Midbrain (tissue), 1 donor: ENCODE results near the gene SLCO1C1.
"Not testable (repeated sequence)": the region's sequence is repeated elsewhere in the genome, so short reads cannot be mapped to it uniquely, and the experiment has no call there.

Source experiments
- DNase-seq: peaks from one replicate; lab custom pipeline; 2025; lab: John Stamatoyannopoulos, UW

SLCO1C1 gene, protein sequence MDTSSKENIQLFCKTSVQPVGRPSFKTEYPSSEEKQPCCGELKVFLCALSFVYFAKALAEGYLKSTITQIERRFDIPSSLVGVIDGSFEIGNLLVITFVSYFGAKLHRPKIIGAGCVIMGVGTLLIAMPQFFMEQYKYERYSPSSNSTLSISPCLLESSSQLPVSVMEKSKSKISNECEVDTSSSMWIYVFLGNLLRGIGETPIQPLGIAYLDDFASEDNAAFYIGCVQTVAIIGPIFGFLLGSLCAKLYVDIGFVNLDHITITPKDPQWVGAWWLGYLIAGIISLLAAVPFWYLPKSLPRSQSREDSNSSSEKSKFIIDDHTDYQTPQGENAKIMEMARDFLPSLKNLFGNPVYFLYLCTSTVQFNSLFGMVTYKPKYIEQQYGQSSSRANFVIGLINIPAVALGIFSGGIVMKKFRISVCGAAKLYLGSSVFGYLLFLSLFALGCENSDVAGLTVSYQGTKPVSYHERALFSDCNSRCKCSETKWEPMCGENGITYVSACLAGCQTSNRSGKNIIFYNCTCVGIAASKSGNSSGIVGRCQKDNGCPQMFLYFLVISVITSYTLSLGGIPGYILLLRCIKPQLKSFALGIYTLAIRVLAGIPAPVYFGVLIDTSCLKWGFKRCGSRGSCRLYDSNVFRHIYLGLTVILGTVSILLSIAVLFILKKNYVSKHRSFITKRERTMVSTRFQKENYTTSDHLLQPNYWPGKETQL

DNA sequence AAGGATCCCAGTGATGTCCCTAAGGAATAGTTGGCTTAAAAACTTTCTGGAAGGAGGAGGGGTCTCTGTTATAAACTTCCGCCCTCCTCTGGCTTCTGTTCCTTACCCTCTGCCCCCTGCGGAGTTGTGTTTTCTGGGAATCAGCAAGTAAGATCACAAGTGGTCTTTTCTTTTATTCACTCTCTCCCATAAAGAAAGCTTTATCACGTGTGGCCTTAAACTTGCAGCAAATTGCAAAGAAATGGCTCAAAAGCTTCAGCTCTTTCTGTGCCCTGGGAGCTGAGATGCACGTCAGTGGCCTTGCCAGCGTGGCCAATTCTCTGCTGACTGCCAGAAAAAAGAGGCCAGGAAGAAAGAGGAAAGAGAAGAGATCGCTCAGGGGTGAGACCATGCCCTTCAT, at the start of gene SLCO1C1:
SLCO1C1 (plus strand) TSS at position 101 of the 400 bp plus-strand sequence. CDS start 4,245 bp downstream, outside the sequence.
- DNase-seq: peak; percentile 35

DNA sequence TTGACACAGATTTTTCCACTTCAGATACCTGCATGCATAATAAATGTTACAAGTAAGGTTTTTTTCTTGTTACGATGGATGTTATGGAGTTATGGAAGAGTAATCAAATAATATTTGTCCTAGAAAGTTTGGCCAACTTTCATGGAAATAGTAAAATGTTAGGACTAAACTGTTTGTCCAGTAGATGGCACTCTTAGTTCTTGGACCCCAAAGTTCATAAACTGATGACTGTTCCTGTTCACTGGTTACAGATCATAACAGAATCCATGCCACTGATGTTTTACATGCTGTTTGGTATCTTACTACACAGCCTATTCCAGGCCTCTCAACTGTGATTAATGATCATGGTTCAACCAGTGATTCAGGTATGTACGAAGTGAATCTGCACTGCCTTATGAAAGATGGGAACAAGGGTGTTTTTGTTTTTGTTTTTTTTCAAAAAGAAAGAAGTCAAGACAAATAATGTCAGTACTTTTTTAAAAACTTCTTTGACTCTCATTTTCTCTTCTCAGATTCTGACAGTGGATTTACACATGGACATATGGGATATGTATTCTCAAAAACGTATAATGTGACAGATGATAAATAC, 48.8 kb upstream of the SLCO1C1 start:
- peak; percentile 54 for DNase-seq

DNA sequence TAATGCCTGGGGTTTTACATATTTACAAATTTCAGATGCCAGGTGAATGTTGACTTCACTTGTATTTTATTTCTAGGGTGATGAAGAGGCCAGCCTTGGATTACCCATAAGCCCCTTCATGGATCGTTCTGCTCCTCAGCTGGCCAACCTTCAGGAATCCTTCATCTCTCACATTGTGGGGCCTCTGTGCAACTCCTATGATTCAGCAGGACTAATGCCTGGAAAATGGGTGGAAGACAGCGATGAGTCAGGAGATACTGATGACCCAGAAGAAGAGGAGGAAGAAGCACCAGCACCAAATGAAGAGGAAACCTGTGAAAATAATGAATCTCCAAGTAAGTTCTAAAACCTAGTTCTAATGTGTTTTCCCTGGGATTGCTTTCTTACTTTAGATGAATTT, 41.3 kb upstream of the SLCO1C1 start:
- DNase-seq: no peak

DNA sequence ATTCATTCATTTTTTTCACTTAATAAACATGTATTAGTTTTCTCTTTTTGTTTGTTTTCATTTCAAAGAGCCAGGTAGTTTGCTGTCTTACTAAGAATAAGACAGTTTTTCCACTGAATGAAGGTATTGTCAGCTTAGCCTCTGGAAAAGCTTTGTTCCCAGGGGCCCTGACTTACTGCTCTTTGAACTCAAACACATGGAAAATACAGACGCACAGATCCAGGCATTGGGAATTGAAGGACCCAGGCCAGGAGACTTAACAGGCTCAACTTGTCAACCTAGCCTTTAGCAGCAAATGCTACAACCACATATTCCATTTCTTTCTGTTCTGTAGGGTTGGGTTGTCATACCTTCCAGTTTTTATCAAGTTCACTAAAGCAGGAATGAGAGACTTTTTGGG, 38.5 kb upstream of the SLCO1C1 start:
- no peak for DNase-seq

DNA sequence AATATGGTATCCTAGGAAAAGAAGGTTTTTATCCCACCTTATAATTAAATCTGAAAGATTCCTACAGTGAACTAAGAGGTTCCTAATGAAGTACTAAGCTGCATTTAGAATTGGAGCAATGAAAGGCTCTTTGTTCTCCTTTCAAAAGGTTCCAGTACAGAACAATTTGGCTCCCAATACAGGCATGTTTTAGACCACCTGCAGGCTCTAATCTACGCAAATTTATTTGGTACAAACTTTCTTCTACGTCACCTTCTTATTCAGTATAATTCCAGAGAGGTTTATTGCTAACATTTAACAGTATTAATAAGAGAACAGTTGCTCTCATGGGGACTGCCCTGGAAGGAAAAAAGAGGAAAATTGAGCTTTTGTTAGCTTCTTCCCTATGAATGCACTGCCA, 37.6 kb upstream of the SLCO1C1 start:
- peak; percentile 34 for DNase-seq

DNA sequence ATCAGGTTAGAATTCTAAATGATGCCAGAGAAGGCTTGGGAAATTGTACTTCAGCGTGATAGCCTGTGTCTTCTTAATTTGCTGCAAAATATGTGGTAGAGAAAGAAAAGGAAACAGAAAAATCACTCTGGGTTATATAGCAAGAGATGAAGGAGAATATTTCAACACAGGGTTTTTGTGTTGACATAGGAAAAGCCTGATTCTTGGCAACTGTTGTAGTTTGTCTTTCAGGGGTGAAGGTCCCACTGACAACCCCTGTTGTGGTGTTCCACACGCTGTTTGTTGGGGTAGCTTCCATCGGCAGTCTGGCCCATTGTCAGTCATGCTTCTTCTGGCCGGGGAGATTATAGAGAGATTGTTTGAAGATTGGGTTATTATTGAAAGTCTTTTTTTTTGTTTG, 13.8 kb upstream of the SLCO1C1 start:
- DNase-seq: no peak

DNA sequence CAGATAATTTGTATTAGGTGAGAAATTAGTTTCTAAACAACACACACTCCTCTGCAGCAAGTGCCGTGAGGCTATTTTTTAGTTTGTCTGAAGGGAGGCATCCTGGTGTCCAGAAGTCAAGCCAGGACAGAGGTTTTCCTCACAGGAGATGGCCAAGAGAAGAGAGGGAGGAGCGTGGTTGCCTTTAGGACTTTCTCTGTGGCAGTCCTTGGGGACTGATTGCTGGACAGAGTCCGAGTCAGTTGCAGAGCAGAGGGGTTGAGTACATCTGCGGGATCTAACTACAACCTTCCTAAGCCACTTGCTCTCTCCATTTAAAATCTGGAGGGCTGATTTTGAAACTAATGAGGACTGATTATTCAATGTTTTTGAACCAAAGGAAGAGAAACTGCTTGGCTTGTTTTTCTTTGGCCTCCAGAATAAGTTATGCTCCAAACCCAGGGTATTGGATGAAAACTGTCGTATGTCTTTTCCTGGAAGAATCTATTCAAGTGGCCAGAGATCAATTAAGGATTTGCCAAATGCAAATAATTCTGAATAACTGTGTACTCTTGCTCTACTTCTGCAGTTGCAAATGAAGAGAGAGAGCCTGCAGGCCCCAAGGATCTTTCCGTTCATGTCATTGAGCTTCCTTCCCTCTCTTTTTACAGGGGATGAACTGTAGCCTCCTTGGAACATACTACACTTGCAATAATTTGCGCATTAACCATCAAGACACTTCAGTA, 1.2 kb downstream of the SLCO1C1 start:
- no peak for DNase-seq

DNA sequence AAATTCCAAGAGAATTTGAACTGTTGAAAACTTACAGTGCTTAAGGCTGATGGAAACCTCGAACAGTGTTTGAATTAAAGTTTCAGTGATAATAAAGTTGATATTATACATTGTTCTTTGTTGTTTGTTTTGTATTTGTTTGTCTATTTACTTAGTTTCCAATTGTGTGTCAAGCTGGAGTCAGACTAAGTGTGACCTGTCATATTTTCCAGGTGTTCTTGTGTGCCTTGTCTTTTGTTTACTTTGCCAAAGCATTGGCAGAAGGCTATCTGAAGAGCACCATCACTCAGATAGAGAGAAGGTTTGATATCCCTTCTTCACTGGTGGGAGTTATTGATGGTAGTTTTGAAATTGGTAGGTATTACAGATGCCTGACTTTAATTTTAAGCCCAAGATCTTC, 6.0 kb downstream of the SLCO1C1 start:
- DNase-seq: no peak

DNA sequence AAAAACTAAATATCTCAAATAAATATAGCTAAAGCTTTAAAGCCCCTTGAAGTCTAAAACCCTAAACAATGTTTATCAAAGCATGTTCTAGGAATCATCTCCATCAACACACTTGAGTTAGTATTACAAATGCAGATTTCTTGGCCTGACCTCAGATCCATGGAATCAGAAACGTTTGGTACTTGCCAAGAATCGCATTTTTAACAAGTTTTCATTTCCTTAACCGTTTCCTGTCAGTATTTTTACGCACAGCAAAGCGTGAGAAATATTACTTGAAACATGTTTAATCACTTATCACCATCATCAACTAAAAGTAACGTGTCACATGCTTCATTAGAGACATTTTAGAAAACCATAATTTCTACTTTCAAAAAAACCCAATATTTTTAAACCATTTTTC, 9.7 kb downstream of the SLCO1C1 start:
- DNase-seq: no peak

DNA sequence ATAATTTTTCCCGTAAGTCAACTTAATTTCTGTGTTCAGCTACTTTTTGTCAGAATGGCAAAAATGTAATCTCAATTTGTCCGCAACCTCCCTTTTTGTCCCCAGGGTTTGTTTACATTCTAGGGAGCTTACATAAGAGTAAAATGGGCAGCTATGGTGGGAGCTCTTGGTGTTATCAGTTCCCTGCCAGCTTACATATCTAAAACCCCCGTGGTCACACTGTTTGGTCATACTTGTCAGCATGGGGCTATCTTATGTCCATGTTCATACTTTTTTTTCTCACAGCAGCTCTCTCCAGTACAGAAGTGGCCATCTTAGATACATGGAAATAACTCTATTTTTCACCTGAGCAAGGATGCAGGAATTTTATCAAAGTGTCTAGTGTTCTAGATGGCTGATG, 16.7 kb downstream of the SLCO1C1 start:
- DNase-seq: no peak

DNA sequence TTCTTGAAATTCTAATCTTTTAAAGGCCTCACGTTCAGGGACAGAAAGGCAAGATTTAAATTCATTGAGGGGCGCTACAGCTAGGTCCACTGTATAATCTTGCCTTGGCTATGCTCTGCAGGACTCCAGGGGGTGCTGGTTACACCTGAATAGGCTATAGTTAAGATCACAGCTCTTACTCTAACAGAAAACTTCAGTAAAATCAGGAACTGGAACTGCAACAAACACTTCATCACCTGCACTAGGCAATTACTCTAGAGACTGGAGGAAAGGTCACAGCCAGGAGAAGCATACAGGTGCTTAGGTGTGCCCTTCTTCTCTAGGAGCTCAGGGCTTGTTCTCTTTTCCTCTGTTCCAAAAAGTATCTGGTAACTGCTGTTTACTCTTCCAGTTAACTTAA, 20.9 kb downstream of the SLCO1C1 start:
- no peak for DNase-seq

DNA sequence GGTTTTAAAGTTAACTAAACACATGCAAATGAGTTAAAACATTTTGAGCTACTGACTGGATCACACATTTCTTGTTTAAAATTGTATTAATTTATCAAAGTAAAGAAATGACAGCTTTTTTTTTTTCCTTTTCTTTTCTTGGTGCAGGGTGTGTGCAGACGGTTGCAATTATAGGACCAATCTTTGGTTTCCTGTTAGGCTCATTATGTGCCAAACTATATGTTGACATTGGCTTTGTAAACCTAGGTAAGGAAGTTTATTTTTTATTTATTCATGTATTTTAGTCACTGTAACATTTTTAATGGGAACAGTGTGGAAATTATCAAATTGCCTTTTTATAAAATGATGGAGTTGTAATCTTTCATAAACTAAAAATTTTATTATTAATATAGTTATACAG, 21.9 kb downstream of the SLCO1C1 start:
- no peak for DNase-seq

DNA sequence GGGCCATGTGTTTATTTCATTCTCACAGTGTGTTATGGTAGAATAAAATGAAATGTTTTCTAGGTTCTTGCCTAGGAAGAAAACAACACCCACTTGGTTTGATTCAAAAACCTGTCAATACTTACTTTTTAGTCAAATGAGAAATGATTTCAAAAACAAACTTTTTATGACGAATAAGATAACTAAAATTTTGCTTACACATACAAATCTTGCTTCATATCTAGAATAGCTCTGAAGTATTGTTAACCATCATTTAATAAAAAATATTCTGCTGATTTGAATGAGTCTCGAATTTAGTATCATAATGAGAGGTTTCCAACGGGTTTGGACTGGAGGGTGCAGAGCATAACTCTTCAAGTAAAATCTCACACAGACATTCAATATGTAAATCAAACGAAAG, 23.2 kb downstream of the SLCO1C1 start:
- no peak for DNase-seq

DNA sequence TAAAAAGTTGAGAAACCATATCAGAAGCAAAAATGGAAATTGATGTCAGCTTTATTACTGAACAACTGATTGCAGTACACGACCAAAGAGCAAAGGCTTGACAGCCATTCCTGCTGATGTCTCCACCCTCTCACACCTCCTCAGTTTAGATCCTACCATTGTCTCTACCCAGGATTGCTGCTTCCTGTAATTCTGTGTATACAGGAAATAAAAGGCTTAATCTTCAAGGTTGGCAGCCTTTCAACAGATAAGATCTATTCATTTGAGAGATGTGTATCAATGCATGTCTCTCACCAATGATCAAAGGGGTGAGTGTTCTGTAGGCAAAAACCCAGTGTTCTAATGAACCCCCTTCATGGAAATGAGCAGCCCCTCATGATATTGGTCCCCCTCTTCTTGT, 27.0 kb downstream of the SLCO1C1 start:
- no peak for DNase-seq

DNA sequence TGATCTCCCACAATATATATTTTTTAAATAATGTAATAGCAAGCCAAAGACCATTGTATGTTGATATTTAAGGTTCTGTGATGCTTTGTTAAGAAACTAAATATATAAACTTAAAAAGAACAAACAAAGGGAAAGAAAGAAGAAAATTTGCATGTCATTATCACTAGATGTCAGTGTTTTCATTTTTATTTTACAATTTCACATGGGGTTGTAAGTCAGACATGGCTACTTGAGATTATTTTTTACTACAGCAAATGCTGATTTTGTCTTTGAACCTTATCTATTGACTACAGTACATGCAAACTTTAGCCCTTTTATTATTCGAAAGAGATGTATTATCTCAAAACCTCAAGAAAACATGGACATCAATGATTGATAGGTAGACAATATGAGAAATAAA, 36.1 kb downstream of the SLCO1C1 start:
- DNase-seq: no peak

DNA sequence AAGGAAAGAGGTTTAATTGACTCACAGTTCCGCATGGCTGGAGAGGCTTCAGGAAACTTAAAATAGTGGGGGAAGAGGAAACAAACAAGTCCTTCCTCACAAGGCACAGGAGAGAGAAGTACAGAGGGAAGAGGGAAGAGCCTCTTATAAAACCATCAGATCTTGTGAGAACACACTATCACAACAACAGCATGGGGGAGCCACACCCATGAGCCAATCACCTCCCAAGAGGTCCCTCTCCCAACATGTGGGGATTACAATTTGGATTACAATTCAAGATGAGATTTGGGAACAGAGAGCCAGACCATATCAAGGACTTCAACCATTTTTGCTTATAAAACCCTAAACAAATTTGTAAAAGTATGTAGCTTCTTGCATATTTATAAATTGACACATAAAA, 45.8 kb downstream of the SLCO1C1 start:
- no peak for DNase-seq

DNA sequence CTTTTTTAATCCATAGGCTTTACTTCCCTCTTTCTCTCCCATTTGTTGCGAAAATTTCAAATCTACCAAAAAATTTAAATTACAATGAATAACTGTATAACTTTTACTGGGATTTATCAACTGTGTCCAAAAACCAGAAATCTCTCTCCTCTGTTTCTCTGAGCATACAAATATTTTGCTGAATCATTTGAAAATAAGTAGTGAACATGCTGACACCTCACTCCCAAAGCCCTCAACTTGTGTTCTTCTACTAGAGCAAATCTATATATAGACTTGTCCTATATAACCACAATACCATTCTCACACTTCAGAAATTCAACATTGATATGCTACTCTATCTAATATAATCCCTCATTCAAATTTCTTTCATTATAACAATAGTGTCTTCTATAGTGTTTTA, 53.1 kb downstream of the SLCO1C1 start:
- no peak for DNase-seq

DNA sequence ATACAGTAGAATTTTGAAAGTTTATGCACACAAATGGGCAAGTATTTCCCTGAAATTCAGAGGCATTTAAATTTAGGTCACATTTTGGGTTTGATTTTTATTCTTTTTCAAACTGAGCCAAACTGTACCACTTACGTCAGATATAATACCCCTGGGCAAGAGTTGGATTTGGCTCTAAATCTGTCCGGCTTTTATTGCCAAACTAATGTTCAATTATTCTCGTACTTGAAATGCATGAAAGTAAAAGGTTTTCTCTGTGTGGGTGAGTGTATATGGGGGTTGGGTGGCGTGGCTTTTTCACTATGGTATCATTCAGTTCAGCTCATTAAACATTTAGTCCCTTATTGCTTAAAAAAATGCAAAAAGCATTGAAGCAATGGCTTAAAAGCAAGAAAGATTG, 55.9 kb downstream of the SLCO1C1 start:
- DNase-seq: no peak

DNA sequence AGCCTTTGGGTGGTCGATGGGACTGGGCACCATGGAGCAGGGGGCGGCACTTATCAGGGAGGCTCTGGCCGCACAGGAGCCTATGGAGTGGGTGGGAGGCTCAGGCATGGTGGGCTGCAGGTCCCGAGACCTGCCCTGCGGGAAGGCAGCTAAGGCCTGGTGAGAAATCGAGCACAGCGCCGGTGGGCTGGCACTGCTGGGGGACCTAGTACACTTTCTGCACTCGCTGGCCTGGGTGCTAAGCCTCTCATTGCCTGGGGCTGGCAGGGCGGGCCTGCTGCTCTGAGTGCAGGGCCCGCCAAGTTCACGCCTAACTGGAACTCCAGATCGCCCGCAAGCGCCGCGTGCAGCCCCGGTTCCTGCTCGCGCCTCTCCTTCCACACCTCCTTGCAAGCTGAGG, 82.3 kb downstream of the SLCO1C1 start:
- no peak for DNase-seq

DNA sequence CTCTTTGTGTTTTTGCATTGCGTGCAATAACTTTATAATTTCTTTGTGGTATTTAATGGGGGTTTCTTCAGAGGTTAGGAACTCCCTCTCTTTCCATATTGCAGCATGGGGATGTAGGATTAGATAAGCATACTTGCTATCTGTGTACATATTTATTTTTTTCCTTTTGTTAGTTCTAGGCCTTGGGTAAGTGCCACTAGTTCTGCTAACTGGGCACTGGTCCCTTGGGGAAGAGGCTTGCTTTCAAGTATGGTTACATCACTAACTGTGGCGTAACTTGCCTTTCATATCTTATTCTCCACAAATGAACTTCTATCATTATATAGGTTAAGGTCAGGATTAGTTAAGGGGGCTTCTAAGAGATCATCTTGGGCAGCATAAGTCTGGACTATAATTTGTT, 83.8 kb downstream of the SLCO1C1 start:
- DNase-seq: no peak

DNA sequence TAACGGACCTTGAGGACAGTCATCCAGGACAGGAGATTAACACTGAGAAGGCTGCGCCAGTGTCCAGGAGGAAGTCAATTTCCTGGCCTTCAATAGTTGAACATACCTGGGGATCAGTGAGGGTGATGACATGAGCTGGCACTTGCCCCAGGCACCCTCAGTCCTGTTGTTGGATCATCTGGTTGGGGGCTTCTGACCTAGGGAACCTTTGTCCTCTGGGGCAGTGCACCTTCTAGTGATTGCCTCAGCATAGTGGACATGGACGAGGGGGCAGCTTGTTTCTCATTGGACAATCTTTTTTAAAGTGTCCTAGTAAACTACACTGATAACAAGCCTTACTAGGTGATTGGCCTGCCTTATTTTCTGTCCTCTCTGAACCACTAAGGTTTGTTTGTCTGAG, 84.8 kb downstream of the SLCO1C1 start:
- not testable (repeated sequence) for DNase-seq

DNA sequence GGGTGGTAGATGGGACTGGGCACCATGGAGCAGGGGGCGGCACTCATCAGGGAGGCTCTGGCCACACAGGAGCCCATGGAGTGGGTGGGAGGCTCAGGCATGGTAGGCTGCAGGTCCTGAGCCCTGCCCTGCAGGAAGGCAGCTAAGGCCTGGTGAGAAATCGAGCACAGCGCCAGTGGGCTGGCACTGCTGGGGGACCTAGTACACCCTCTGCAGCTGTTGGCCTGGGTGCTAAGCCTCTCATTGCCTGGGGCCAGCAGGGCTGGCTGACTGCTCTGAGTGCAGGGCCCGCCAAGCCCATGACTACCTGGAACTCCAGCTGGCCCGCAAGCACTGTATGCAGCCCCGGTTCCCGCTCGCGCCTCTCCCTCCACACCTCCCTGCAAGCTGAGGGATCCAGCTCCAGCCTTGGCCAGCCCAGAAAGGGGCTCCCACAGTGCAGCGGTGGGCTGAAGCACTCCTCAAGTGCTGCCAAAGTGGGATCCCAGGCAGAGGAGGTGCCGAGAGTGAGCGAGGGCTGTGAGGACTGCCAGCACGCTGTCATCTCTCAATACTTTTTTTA, 88.7 kb downstream of the SLCO1C1 start:
- not testable (repeated sequence) for DNase-seq
